ENCODE measurements around the gene RNU6-7.

RNU6-7 gene

DNA sequence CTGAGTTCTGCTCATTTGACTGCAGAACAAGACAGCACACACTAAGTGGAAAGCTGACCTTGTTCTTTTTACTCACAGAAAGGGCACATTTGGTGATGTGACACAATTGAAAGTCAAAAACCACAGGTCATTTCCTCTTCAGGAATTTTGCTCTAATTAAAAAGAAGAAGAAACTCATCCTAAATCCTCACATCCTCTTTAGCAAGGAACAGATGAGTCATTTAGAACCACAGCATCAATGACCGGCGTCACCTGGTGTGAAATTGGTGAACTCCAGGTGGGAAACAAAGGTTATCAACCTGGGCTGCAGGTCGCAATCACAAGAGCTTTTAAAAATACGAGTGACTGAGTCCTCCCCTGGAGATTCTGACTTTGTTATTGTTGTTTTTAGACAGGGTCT lies 4.1 kb downstream of the RNU6-7 start:
- no peak for DNase-seq

DNA sequence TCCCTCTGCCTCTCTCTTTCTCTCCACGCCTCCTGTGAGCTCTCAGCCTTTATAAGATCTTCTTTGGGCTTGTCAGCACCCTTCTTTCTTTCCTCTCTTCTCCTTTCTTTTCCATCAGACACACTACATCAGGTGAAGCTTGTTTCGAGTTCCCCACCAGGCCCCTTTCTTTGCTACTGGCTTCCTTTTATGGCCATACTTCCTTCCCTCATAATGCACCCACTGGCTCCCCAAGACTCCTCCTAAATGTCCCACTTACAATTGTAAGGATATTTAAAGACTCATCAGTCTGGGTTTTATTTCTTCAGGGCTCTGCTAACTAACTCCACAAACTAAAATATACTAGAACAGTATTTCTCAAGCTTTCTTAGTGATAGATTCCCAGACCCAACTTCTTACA lies 4.7 kb downstream of the RNU6-7 start:
- no peak for DNase-seq

DNA sequence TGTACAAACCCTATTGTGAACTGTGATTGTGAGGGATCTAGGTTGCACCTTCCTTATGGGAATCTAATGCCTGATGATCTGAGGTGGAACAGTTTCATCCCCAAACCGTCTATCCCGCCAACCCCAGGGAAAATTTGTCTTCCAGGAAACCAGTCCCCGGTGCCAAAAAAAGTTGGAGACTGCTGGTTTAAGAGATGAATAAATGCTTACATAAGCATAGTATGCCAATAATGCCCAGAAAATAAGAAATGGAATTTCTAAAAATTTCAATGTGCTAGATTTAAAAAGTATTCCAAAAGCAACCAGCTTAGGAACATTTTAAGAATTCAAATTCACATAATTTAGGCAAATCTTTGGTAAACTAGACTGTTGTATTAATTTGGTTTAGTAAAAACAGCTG lies 6.6 kb downstream of the RNU6-7 start:
- no peak for DNase-seq

DNA sequence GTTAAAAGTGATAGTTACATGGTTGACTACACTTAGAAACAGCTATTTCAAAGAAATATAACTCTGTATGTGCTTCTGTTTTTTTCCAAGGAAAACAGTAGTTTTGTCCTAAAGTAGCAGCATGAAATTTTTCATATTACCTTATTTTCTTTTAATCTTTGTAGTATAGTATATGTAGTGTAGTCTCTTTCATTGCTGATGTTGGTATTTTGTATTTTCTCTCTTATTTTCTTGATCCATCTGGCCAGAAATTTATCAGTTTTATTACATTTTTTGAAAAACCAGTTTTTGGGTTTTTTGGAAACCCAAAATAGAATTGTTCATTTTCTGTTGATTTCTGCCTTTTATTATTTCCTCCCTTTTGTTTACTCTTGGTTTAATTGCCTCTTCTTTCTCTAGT lies 7.6 kb downstream of the RNU6-7 start:
- DNase-seq = no peak

DNA sequence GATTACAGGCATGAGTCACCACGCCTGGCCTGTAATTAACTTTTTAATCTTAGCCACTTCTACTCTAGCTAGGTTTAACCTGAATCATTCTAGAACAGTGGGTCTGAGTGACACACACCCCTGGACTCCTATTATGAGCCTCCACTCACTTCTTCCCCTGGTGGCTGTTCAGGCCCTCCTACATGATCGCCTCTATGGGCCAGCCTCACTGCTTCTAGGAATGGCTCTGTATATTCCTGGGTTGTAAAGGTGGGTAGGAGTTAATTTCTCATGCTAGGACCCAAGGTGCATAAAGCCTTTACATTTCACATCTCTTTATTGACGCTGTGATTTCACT lies 9.2 kb downstream of the RNU6-7 start:
- DNase-seq = no peak

DNA sequence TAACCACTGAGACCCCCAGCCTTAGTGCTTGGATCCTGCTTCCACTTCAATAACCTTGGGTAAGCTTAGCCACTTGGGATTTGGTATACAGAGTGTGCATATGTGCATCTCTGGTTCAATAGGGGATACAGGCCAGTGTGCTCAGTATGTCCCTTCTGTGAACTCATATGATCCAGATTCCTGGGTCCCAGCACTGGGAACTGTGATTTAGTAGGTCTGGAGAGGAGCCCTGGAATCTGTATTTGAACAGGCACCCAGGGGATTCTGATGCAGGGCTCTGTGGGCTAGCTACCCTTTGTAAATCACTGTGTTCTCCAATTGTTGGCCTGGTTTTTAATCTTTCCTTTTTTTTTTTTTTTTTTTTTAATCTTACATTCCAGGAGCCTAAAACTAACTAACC lies 11.0 kb downstream of the RNU6-7 start:
- no peak for DNase-seq

DNA sequence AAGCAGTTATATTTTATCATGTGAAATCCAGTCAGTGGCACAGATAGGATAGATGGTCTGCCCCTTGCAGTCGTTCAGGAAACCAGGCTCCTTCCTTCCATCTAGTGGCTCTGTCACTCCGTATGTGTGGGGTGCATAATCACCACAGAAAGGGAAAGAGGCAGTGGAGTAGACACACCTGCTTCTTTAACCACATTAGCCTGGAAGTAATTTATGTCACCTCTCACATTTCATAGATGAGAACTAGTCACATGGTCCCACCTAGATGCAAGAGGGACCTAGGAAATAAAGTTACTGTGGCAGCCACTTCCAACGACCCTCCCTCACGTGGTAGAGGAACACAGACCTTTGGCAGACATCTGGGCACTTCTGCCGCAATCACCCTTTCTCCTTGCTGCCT lies 15.5 kb downstream of the RNU6-7 start:
- DNase-seq = no peak

DNA sequence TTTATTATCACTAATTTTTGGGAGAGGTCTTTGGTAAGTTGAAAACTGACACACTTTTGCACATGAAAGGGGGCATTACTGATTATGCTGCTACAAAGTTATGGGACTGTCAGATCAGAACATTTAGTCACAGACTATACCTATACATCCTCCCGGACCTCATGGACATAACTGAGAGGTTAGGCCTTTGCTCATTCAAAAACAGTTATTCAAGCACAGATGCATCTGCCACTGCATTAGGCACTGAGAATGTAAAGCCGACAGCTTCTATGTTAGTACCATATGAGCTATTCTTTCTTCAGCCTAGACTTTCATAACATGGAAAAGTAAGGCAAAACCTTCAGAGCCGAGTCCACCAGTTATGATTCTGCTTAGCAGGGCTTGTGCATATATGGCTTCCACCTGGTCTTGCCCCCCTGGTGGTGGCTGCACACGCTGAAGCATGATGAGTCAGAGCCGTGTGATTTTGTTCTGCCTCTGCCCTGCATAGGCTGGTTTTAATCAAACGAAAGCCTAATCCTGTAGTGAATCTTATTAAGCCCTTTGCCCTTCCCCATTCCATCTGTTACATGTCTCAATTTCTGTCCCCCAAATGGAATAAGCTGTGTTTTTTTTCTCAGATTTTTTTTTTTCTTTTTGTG lies 23.0 kb downstream of the RNU6-7 start:
- DNase-seq = no peak

DNA sequence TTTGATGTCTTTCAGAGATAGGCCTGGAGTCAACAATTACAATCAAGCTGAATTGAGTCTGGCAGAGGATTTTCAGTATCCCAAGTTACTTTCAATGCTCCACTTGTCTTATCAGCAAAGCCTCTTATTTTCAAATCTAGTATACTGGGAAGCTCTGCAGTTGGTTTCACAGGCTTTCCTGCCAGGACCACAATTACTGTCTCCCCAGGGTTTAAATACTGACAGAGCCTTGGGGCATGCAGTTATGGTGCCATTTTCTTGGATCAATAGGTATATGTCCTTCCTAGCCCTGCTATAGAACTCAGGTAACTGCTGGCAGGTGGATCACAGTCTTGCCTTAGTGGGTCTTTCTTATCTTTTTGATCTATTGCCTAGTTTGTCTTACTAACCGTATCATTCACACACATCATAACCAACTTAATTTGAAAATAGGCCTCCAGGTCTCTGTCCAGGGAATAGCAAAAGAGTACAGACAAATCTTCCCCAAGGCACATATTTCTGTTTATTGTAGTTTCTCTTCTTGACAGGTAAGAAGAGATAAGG lies 23.6 kb downstream of the RNU6-7 start:
- DNase-seq = no peak

DNA sequence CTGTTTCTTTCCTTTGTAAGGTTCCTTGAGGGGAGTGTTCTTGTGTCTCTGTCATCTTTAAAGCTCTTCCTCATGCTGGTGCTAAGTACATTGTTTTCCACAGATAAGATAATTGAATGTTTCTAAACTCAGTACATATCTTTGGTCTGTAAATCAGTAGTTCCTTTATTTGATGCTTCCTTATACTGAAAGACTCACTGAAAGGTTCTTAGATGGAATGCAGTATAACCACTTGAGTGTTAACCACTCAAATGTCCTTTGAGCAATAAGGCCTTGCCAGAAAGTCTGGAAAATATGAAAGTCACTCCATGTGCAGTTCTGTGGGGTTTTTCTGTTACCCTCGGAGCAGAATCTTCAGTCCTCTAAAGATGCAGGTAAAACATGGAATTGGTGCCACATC lies 24.2 kb downstream of the RNU6-7 start:
- DNase-seq = no peak

DNA sequence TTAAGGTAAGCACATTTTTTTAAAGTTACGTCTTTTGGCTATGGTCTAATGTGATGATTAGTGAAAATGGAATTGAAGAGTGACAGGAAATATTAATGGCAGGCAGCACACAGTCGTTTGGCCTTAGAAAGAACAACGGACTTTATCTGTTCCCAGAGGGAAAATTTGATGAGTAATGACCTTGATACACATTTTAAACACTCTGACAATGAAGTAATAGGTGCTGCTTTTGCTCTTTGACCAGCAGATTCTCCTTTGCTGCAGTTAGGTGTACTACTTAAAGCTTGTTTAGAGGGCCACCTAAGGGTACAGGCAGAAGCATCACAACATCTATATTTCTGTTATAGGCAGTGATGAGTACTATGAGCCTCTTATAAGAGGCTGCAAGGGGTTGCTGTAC lies 28.3 kb downstream of the RNU6-7 start:
- no peak for DNase-seq

DNA sequence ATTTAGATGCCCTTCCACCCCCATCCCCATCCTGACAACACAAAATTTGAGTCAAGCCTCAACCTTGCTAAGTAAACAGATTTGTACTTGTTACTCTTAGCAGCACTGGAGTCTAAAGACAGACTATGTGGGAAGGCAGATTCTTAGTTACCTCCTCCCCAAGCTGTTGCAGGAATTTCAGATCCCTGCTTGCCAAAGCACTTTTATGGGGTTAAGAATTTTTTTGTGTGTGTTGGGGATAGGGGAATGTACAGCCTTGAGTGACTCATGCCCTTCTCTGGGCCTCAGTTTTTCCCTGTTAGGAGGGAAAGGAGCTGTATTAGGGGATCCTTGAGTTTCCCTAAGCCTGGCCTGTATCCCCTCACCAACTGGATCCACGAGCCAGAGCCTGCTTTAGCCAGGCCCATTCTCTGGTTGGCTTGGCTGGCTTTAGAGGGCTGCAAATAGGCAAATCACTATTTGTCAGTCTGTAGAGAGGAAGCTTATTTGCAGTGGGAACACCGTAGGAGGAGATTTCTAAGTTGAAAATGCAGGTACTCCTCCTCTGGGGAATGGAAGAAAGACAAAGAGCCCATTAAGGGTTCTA lies 28.9 kb downstream of the RNU6-7 start:
- no peak for DNase-seq

DNA sequence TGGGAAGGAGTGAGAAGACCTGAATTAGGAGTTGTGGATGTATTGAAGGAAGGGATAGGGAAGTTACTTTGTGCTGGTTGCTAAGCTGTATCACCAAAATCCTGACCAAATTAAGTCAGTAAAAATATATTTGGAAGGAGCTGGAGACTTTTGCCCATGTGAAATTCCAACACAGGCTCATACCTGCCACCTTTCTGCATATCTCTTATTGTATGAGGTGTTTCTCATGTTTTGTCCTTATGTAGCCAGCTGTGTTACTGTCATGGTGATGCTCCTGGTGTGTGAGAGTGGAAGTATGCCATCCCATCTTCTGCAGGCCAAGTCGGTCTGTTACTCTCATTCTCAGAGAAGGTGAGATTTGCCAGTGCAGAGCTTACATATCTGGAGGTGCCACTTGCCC lies 30.6 kb downstream of the RNU6-7 start:
- no peak for DNase-seq

DNA sequence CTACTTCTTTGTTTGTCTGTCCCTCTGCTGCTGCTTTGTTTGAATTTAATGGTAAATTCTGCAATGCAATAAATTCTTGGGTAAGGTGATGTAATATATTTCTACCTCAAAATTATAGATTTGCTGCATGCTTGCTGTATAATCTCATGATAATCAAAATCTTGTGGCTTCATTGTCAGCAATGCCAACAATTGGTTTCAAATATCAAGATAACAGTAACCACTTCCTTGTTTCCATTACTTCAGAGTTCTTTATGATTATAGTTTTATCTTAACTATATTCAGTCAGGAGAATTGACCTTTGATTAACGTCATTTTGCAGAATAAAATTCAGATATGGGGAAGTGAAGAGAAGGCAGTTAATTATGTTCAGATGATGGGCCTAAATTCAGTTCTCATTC lies 31.4 kb downstream of the RNU6-7 start:
- no peak for DNase-seq

DNA sequence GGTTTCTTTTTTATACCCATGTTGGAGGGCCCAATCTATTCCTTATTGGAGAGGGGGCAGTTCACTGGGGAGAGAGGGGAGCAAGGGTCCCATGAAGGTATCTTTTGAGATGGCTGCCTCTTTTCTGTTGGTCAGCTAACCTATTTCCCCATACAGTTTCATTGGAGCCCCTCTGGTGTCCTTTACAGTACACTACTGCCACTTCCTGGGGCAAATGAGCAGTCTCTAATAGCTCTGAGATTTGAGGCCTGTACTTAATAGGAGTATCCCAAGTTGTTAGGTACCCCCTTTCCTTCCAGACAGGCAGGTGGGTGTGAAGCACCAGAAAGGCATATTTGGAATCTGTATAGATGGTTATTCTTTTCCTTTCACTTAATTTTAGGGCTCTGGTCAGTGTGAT lies 42.6 kb downstream of the RNU6-7 start:
- no peak for DNase-seq

DNA sequence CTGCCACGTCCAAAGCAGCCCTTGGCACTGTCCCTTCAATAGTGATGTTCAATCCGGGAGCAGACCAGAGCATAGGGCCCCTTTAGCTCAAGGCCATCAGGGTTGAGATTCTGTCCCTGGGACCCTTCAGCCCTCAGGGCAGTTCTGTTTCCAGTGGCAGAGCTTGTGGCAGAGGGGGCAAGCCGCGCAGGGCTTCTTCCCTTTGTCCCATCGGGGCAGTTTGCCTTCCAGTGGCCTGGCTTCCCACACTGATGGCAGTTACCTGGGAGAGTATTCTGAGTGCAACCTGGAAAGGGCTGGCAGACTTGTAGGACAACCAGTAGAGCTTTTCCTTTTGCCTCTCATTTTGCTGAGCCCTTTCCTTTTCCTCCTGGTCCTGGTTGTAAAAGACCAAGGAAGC lies 44.9 kb downstream of the RNU6-7 start:
- no peak for DNase-seq

DNA sequence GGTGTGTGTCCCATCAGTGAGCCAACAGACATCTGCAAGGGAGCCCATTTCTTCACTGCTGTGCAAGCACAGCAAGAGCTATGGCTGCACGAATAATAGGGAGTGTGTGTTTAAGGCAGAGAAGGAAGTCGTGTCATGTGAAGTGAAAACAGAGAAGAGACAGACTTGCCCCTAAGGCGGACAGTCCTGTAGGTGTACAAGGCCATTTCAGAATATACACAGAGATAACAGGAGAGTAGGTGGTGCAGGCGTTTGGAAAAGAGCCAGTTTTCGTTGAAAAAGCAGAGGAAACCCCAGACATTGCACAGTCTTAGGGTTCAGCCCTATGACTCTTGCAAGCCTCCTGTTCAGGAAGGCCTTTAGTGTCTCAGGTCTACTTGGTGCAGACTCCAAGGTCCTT lies 47.5 kb downstream of the RNU6-7 start:
- no peak for DNase-seq

DNA sequence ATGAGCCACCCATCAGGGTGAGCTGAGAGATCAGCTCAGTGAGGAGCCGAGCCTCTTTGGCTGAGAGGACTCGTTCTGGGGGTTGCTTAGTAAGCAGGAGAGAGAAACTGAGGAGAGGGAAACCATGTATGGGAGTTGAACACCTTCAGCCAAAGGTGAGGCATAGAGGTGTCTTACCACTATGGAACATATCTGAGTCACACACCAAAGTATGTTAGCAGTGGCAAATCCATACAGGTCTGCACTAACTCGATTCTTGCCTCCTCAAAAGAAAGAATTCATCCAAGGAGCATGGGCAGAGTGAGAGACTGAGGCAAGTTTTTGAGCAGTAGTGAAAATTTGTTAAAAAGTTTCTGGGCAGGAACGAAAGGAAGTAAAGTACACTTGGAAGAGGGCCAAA lies 47.9 kb downstream of the RNU6-7 start:
- no peak for DNase-seq

DNA sequence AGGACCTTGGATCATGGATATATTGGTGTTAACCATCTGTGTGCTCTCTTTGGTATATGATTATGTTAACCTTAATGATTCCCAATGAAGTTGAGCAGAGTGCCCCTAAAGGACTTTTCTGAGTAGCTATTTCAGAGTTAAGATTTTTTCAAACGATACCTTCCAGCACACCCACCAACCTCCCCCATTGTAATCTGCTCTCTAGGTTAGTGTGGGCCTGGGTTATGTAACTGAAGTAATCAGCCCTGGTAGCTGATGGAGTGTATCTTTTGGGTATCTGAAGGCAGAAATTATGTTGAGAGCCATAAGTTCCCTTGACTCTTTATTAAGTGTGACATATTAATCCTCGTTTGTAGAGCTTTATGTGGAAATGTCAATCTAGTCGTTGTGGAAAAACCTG lies 48.8 kb downstream of the RNU6-7 start:
- DNase-seq = no peak

DNA sequence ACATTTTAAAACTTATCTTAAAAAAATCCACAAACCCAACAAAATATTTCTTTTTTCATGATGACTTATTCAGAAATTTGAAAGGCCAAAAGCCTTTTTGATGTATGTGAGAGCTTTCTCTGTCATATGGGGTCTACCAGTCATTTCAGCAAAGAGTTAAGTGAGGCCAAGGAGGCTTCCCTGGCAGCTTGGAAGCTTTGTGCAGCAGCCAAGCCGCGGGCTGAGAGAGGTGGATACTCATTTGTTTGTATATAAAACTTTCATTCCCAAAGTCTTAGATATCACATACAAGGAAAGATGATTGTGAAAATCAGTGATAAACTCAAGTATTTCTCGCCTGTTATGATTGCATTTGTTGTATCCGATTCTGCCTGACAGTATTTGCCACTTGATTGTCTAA lies 49.7 kb downstream of the RNU6-7 start:
- no peak for DNase-seq
